NB4 (cell line): ENCODE data around the gene BMP5.

Experiments
- CTCF ChIP-seq: IDR thresholded peaks from one replicate; pipeline ENCODE4 v1.5.1; 2012; ENCODE audit warnings: low read depth, low read length
- MAX ChIP-seq: IDR thresholded peaks from 2 replicates; pipeline ENCODE4 v1.6.1; 2011; ENCODE audit warnings: low read depth, low read length
- MYC ChIP-seq: IDR thresholded peaks from 2 replicates; pipeline ENCODE4 v1.6.1; 2011; ENCODE audit warnings: low read depth, low read length

GRCh38 chr6:55822815-55823214 is 52.6 kb downstream of the BMP5 start:
- no peak for TF ChIP-seq MYC
- TF ChIP-seq CTCF, result no peak
- no peak for TF ChIP-seq MAX
